Occipital lobe (tissue), 2 donors: ENCODE results near the gene TBL3. TPM values are rescaled to one million over a fixed set of nuclear protein-coding genes. Genes with fewer than 3 reads are reported as not detected.

ENCODE experiments used
- DNase-seq: peaks from one replicate; lab custom pipeline; 2025; lab: John Stamatoyannopoulos, UW
- total RNA-seq: library from RNA; depleted of rRNA; stranded (reverse); fragments of >200 nt; gene quantifications from one replicate; pipeline ENCODE4 v1.2.3, GENCODE V29; 2014

The TBL3 gene
- total RNA-seq, 1 donor from 2014 or later = 12.0 TPM

DNA sequence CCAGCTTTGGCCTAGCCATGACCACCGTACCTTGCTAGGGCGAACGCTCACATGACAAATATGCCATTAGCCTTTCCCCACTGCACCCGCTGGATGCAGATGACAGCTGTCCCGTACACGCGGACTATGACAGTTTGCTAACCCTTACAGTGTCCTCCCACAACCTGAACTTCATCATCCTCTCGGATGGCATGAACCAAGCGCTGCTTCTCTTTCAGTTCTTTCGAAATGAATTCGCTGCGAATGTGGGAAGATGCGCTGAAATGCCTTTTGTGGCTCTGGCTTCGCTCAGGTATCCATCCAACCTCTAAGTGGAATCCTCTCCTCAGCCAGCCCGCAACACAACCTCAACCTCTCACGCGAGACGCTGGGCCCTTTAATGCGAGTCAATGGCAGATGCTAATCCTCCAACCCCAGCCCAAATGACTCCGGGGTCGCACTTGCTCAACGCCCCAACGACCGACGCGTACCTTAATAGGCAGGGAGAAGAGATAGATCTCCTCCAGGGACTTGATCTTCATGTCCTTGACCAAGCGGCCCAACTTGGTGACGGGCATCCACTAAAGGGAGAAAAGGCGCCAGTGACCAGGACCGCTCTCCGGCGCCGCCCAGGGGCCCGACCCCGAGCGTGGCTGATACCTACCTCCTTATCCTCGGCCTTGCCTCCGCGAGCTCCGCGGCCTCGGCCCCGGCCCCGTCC is 7.9 kb upstream of the TBL3 start:
- DNase-seq = no peak

DNA sequence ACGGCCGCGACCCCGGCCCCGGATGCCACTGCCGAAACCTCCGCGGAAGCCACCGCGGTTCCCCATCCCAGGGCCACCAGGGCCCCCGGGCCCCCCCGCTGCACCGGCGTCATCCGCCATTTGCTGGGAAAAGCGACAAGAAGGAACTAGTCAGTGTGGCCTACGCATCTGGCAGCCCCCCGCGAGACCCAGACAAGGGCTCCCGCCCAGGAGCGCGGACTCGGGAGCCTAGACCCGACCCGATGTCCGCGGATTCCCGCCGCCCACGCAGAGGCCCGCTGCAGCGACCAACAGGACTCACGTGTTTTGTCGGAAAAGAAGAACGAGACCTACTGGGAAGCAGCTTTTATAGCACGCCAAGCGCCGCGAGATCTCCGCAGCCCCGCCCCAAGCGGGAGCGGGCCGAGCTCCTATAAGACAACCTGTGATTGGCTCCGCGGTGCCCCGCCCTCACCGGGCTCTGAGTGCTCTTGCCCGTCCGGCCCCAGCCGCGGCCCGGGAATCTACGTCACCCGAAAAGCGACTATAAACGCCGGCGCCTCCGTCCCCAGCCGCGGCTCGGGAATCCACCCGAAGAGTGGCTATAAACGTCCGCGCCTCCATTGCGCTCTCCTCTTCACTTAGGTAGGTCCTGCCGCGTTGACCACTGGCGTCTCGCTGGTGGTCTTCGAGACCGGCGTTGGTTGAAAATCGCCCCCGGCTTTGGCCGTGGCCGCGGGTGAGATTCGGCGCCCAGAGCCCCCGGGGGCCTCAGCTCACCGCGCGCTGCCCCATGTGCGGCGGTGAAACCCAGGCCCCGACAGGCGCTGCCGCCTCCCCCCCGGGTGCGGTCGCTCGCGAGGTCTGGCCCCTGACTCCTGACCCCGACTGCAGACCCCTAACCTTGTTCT is 7.1 kb upstream of the TBL3 start, which contains the start of gene RPS2:
Gene RPS2, minus strand, starts transcription at position 321 of the 890 bp plus-strand sequence. Its CDS starts 201 bp downstream, at position 120.
- DNase-seq = peak; percentile 97

DNA sequence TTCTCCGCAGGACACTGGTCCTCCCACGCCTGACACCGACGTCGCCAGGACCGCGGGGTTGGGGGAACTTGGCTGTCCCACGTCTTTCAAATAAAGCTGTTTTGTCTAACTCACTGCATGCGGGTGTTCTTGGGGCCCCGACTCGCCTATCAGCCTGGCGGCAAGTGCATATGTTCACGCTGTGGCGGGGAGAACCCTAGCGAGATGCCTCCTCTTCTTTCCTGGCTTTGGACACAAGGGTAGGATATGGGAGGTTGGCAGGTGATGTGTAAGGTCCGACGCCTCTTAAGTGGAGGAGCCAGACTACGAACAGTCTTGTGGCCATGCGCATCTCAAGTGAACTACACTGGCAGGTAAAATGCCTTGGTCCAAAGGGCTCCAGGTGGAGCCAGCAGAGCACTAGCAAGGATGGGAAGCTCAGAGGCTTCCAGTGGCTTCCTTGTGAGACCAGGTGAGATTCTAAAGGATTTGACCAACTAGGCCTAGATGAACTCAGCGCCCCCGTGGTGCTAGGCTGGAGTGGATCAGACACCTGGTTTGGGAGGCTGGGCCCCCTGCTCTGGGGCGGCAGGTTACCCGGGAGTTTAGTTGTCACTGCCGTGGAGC is 6.4 kb upstream of the TBL3 start:
- no peak for DNase-seq

DNA sequence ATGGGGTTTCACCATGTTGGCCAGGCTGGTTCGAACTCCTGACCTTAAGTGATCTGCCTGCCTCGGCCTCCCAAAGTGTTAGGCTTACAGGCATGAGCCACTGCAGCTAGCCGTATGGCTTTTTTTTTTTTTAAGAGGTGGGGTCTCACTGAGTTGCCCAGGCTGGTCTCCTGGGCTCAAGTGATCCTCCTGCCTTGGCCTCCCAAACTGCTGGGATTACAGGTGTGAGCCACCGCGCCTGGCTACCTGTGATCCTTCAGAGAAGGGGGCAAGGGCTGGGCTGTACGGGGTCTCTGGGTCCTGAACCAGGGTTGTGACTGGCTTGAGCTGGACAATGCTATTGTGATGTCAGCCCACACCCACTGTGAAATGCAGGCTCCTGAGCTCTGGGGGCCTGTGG is 5.4 kb upstream of the TBL3 start, which contains the start of gene RNF151:
Gene RNF151, plus strand, starts transcription at position 397 of the 400 bp plus-strand sequence. CDS start 26 bp downstream, outside the sequence.
- DNase-seq = no peak

DNA sequence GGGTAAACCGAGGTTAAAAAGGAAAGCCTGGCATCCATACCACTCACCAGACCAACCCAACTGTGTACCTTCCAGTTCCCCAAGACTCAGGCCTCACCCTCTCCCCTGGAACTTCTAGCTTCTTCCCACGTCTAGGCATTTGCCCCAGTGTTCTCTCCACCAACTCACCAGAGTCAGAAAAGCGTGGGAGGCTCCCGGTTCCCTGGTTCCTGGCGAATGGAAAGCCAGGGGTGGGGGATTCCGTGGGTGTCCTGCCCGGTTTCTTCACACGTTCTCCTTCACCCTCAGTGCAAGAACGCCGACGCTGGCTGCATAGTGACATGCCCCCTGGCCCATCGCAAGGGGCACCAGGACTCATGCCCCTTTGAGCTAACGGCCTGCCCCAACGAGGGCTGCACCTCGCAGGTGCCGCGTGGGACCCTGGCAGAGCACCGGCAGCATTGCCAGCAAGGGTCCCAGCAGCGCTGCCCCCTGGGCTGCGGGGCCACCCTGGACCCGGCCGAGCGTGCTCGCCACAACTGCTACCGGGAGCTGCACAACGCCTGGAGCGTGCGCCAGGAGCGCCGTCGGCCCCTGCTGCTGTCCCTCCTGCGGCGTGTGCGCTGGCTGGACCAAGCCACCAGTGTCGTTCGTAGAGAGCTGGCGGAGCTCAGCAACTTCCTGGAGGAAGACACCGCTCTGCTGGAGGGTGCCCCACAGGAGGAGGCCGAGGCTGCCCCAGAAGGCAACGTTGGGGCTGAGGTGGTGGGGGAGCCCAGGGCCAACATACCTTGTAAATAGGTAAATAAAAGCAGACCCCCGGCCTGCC is 3.5 kb upstream of the TBL3 start:
- no peak for DNase-seq

DNA sequence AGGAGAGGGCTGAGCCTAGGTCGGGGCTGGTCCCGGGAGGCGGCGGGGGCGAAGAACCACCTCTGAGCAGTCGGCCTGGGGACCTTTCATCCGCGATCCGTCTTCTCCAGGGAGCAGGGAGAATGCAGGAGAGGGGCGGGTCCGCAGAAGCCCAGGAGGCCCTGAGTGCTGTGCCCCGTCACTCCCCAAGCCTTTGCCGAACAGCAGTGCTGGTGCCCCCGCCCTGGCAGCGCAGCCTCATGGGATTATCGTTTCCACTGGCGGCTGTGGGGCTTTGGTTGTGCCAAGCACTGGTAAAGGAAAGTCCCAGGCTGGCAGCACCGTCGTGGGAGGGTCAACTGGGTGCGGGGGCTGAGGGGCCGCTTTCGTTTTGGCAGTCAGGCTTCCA is 631 bp downstream of the TBL3 start:
- no peak for DNase-seq

DNA sequence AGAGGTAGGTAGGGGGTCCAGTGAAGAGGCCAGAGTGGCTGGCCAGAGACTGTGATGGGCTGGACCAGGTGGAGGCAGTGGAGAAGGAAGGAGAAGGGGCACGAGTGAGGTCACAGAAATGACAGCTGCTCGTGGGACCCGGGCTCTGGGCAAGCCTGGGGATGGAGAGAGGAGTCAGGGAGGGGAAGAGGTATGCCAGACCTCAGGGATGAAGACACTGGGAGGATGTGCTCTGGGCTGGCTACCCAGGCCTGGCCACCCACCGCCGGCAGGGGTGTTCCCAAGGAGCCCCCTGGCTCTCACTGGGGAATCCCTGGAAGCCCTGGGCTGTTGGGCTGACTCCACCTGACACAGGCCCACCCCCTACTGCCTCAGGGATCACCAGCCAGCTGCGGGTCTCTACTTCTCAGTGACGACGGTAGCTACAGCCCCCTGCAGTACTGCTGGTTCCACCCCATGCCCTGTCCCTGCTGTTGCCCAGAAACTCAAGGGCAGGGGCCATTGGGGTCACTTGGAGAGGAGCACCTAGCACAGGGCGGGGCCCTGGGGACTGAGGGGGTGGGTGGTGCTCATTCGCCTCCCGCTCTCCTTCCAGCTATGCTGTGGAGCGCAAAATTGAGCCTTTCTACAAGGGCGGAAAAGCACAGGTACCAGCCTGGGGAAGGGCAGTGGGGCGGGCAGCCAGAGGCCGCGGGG is 1.8 kb downstream of the TBL3 start:
- no peak for DNase-seq

DNA sequence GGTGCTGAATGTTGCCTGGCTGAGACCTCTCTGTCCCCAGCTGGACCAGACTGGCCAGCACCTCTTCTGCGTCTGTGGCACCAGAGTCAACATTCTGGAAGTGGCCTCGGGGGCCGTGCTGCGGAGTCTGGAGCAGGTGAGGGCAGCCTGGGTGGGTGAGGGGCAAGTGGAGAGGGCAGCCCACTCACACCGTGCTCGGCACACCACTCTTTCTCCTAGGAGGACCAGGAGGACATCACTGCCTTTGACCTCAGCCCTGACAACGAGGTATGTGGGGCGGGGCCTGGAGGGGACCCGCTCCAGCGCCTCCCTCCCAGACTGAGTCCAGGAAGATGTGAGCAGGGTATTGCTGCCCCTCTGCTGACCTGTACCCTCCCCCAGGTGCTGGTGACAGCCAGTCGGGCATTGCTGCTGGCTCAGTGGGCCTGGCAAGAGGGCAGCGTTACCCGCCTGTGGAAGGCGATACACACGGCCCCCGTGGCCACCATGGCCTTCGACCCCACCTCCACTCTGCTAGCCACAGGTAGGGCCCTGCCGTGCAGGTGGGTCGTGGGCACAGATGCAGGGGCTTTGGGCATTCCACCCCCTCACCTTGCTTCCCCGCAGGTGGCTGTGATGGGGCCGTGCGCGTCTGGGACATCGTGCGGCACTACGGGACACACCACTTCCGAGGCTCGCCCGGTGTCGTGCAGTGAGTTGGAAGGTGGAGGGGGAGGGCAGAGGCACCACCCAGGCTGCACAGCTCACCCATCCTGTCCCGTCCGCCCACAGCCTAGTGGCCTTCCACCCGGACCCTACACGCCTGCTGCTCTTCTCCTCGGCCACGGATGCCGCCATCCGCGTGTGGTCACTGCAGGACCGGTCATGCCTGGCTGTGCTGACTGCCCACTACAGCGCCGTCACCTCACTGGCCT is 2.6 kb downstream of the TBL3 start:
- no peak for DNase-seq

DNA sequence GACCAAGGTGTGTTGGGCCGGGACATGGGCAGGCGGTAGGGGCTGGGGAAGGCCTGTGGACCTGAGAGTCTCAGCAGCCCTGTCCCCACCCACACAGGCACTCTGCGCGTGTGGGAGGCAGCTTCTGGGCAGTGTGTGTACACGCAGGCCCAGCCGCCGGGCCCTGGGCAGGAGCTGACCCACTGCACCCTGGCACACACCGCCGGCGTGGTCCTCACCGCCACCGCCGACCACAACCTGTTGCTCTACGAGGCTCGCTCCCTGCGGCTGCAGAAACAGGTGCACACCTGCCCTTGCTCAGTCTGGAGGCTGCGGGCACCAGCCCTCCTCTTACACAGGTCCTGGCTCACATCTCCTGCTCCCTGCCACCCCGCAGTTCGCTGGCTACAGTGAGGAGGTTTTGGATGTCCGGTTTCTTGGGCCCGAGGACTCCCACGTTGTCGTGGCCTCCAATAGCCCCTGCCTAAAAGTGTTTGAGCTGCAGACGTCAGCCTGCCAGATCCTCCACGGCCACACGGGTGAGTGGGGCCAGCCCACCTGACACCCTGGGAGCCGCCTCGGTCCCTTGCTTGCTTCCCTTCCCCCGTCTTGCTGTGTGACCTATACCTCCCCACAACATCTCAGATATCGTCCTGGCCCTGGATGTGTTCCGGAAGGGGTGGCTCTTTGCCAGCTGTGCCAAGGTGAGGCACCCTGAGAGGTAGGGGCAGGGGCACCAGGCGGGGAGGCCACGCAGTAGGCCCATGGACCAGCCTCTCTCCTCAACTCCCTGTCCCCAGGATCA is 3.8 kb downstream of the TBL3 start:
- no peak for DNase-seq

DNA sequence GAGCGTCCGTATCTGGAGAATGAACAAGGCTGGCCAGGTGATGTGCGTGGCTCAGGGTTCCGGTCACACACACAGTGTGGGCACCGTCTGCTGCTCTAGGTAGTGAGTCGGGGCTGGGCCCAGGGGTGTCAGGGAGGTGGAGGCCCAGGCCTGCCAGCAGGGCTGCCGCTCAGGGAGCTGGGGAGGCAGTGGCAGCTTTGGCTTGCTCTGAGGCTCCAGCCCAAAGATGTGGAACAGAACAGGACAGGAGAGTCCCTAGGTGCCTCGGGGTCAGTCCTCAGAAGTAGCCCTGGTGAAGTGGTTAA is 4.3 kb downstream of the TBL3 start:
- DNase-seq = no peak

DNA sequence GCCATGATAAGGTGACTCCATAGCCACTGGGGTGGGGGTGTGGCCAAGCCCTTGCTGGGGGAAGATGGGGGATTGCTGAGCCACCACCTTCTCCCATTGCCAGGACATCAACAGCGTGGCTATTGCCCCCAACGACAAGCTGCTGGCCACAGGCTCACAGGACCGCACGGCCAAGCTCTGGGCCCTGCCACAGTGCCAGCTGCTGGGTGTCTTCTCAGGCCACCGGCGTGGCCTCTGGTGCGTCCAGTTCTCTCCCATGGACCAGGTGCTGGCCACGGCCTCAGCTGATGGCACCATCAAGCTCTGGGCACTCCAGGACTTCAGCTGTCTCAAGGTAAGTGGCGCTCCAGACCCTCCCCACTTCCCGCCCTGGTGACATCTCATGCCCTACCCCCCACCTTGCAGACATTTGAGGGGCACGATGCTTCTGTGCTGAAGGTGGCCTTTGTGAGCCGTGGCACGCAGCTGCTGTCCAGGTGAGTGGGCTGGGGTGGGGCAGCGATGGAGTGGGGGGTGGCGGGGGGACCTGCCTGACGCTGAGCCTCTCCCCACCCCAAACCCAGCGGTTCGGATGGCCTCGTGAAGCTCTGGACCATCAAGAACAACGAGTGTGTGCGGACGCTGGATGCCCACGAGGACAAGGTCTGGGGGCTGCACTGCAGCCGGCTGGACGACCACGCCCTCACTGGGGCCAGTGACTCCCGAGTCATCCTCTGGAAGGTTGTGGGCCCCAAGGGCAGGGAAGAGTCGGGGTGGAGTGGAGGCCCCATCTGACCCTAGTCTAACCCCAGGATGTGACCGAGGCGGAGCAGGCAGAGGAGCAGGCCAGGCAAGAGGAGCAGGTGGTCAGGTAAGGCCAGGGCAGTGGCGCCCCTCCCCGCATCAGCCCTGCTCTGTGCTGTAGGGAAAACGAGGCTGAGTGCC is 5.4 kb downstream of the TBL3 start:
- no peak for DNase-seq

DNA sequence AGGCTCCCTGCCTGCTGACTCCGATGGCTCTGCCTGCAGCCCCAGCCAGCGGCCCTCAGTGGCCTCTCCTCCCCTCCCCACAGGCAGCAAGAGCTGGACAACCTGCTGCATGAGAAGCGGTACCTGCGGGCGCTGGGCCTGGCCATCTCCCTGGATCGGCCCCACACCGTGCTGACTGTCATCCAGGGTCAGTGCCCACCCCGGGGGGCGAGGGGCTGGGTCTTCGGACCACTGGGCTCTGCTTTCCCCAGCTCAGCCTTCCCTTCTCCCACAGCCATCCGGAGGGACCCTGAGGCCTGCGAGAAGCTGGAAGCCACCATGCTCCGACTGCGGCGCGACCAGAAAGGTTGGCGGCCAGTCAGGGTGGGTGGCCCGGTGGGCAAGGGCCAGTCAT is 6.0 kb downstream of the TBL3 start:
- no peak for DNase-seq

DNA sequence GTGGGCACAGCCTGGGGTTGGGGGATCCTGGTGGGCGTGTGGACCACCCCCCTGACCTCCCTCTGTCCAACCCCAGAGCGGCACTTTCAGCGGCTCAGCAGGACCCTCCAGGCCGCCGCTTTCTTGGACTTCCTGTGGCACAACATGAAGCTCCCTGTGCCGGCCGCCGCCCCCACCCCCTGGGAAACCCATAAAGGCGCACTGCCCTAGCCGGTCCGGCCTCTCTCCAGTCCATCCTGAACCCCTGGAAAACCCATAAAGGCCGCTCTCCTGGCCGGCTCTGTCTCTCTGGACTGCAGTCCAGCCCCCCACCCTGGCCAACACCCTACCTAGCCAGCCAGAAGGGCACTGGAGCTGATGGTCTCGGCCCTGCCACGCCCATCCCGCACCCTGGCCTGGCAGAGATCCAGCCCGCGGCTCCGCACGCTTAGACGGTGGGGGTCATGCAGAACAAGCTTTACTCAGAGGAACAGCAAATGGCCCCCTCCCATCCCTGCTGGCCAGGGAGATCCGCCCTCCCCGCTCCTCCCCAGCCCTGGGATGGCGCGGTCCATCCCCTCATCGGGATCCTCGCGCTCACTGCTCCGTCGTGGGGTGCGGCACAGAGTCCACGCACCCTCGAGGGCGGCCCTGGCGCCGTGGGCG is 6.7 kb downstream of the TBL3 start:
- DNase-seq = no peak

DNA sequence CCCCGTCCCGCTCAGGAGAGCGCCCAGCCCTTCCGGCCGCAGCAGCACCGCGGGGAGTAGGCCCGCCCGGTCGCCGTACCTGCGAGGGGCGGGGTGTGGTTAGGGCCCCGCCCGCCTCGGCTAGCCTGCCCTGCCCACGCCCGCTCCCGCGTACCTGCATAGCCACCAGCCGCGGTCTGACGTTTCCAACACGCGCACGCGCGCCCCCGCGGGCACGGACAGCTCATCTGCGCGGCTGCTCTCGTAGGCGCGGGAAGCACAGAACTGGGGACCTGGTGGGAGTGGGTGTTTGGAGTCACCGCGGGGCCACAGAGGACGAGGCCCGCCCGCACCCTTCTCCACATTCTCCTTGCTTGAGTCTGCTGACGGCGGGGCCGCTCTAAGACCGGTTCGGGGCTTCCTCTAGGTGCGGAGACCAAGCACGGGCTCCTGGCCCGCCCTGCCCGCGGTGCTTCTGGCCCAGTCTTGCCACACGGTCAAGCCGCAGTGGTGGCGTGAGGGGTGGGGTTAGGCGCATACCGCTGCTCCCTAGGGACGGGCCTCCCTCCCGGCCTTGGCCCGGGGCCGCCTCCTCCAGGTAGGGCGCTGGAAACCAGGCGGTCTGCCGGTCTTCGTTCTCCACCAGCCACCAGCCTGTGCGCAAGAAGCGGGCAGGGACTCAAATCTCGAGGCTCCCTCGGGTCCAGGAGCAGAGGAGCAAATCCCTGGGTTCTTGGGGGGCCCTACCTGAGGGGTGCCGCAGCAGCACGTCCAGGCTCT is 7.6 kb downstream of the TBL3 start:
- no peak for DNase-seq

DNA sequence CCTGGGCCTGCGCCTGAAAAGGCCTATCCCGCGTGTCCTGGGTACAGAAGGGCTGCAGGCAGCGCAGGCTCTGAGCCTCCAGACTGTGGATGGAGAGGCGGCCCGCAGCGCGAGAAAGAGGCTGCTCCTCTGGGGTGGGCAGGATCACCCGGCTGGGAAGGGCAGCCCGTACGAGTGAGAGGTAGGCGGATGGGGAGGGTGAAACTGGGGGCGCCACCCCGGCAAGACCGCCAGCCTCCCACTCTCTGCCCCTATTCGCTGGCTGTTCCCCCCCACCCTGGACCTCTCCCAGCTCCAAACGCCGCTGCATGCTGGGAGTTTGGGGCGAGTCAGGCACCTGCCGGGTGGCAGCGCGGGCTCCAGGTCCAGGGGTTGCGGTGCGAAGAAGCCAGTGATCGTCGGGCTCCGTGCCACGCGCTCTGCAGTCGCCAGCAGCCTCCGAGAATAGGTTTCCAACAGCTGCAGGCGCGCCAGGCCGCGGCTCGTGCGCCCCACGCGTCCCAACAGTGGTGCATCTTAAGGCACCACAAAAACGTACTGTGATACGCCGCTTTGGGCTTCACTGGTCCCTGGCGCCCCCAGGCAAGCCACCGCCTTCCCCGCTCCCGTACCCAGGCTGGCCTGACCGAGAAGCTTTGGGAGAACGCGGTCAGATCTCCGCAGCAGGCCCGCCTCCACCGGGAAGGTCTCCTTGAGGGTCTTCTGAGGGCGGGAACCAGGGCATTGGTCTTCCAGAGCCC is 8.3 kb downstream of the TBL3 start:
- DNase-seq = no peak

DNA sequence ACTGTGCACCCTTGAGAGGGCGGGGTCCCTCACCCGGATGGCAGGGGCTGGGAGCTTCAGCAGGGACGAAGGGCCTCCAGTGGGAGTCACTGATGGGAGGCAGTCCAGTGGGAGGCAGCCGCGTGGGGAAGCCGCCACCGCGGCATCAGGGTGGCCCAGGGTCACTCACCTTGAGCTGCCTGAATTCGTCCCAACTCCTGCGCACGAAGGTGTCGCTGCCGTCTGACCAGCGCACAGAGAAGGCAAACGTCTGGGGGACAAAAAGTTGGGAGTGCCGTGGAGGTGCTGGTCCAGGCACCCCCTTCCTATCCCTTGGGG is 8.9 kb downstream of the TBL3 start:
- DNase-seq = no peak
